AG10803 (cell line): ENCODE measurements around the gene KSR1.
A peak's percentile ranks its signal among the peaks of the same experiment; 100 is the strongest.

Experiments used
- DNase-seq: peaks from one replicate; pipeline ENCODE4 v3.0.0; 2010; ENCODE audit warnings: low read depth
- H3K4me3 ChIP-seq: 2 replicates; pipeline ENCODE4 v1.5.1; 2011; ENCODE audit warnings: mild to moderate bottlenecking, low read length, control low read depth
- TF ChIP-seq, protein P1 (sequence below): conservative IDR thresholded peaks from 2 replicates; pipeline ENCODE4 v1.5.1; 2011; ENCODE audit warnings: mild to moderate bottlenecking, low read length, control low read depth, inconsistent platforms

KSR1 gene

DNA sequence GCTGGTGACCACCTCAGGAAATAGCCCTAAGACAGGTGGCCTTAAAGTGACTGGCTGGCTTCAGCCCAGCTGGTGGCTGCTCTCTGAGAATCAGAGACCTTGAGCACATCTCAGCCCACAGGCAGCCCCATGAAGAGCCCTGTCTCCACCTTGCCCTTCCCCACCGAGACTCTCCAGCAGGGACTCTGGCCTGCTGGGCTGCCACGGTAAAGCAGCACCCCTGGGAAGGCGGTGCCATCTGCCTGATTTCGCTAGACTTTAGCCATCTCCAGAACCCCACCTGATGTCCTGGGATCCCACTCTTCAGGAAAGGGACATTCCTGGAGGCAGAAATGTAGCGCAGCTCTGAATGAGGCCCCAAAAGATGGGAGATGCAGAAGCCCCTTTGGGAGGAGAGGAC lies 129.5 kb downstream of the KSR1 start:
- DNase-seq = no peak
- TF ChIP-seq, protein P1, sequence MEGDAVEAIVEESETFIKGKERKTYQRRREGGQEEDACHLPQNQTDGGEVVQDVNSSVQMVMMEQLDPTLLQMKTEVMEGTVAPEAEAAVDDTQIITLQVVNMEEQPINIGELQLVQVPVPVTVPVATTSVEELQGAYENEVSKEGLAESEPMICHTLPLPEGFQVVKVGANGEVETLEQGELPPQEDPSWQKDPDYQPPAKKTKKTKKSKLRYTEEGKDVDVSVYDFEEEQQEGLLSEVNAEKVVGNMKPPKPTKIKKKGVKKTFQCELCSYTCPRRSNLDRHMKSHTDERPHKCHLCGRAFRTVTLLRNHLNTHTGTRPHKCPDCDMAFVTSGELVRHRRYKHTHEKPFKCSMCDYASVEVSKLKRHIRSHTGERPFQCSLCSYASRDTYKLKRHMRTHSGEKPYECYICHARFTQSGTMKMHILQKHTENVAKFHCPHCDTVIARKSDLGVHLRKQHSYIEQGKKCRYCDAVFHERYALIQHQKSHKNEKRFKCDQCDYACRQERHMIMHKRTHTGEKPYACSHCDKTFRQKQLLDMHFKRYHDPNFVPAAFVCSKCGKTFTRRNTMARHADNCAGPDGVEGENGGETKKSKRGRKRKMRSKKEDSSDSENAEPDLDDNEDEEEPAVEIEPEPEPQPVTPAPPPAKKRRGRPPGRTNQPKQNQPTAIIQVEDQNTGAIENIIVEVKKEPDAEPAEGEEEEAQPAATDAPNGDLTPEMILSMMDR = no peak
- no peak overlapping the region for H3K4me3 ChIP-seq

DNA sequence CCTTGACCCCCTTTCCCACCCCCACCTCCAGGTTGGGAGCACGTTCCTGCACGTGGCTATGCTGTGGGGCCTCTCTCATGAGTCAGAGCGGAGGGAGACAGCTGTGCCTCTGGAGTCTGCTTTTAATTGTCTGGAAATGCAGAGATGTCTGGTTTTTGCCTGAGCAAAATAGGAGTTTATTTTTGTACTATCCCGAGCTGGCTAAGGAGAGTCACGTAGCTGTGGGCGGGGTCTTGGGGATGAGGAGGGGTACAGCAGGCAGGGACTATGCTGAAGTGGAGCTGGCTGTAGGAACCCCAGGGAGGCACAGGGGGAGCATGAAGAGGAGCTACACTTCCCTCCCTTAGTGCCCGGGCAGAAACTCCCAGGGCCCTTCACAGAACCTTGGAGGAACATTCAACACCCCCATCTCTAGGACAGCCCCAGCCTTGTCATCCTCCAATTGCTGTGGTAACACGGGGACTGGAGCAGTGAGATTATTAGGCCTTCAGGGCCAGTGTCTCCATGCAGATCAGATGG lies 130.0 kb downstream of the KSR1 start:
- no peak overlapping the region for H3K4me3 ChIP-seq
- TF ChIP-seq, protein P1 = peak; percentile 6; the same call in 1 of the 2 replicates
- DNase-seq = peak; percentile 86

DNA sequence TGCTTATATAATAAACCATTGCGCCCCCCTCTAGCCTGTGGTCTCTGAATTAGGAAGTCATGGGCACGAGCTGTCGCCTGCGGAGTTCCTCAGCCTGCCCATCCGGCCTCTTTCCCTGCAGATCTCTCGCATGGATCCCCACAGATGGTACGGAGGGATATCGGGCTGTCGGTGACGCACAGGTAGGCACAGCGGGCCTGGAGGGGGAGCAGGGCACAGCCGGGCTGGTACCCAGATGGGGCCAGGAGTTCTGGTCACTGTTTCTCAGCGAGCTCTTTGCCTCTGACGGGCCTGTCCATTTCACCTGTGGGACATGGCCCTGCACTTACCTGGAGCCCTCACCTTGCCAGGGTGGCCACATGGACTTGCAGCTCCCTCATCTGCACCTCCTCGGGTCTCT lies 132.1 kb downstream of the KSR1 start:
- DNase-seq = no peak
- TF ChIP-seq, protein P1 = no peak
- H3K4me3 ChIP-seq = no peak overlapping the region

DNA sequence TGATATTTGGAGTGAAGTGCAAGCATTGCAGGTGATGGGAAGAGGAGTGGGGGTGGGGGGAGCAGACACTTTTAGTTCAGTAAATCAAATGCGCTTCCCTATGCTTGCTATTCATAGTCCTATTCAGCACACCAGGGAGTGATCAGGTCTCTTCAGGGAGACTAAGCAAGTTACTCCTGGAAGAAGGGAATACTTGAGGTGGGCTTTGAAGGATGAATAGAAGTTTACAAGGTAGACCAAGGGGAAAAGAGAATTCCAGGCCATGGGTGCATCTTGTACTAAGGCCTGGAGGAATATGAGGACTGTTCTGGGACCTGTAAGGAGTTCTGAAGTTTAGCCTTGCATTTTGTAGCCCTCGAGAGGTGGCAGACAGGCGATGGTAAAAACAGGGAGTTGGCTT lies 134.6 kb downstream of the KSR1 start:
- TF ChIP-seq, protein P1 = no peak
- no peak for DNase-seq
- no peak overlapping the region for H3K4me3 ChIP-seq

DNA sequence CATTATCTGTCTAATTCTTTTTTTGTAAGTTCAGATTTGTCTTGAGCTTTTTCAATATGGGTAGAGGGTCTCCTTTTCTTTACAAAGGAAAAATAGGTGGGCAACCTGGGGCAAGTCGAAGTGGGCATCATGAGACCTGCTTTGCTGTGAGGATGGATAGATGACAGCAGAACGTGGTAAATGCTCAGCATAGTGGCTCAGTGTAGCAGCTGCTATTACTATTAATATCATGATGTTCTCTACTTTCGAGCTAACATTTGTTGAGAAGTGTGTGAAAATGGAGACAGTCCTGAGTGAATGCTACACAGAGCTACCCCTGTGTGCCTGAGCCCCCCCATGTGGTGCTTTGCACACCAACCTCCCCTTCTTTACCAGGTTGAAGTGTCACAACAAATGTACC lies 135.7 kb downstream of the KSR1 start:
- TF ChIP-seq, protein P1 = no peak
- DNase-seq = no peak
- H3K4me3 ChIP-seq = no peak overlapping the region

DNA sequence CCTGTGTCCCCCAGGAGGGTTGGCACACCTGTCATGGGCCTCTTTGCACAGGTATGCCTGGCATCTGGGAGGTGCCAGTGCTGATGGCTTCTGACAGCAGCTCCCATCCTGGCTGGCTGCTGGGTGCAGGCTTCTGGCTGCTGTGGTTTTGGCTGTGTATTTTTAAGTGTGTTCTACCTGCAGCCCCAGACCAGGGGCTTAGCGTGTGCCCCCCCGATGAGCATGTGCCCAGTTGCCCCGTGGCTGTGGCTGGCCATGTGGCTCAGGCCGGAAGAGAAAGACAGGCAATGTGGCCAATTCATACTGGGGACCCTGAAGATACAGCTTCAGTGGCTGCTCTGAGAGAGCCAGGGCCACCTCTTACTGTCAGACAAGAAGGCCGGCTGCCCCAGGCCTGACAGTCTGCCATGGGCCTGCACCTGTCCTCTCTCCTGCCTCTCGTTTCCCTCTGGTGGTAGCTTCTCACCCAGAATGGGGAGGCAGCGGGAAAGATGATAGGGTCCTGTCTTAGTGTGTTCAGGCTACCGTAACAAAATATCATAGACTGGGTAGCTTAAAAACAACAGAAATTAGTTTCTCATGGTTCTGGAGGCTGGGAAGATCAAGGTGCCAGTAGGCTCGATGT lies 137.1 kb downstream of the KSR1 start:
- TF ChIP-seq, protein P1 = no peak
- DNase-seq = no peak

DNA sequence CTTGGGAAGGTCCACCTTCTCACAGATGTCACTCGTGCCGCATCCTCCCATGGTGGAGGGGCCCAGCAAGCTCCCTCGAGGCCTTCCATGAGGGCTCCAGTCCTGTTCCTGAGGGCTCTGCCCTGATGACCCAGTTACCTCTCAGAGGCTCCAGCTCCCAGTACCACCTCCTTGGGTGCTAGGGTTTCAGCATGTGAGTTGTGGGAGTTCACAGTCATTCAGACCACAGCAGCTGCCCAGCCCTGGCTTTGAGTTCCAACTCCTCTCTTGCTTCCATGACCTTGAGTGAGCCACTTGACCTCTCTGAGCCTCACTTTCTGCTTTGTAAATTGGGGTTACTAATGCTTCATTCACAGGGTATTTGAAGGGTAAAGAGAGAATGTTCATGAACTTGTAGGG lies 137.6 kb downstream of the KSR1 start:
- TF ChIP-seq, protein P1 = no peak

More for the DNA sequence above, 137.1 kb downstream of the KSR1 start:
- H3K4me3 ChIP-seq = no peak overlapping the region

More for the DNA sequence above, 137.6 kb downstream of the KSR1 start:
- DNase-seq = no peak
- H3K4me3 ChIP-seq = no peak overlapping the region
